OCI-LY7 (cell line): ENCODE data around the gene ZIC4.

Source experiments
- CTCF ChIP-seq: fragments of 200-600 bp; sonication (generic); conservative IDR thresholded peaks from 2 replicates; pipeline ENCODE4 v1.5.1; 2014; ENCODE audit warnings: mild to moderate bottlenecking, antibody characterized with exemption, low read length, moderate library complexity, mixed read lengths
- EZH2phosphoT487 ChIP-seq: fragments of 200-600 bp; sonication (generic); IDR thresholded peaks from 2 replicates; pipeline ENCODE4 v1.6.1; 2018; ENCODE audit warnings: low read depth, borderline replicate concordance, mild to moderate bottlenecking, mixed run types, antibody characterized with exemption, low read length, moderate library complexity, mixed read lengths

GRCh38 chr3:147380387-147380951 is 25.9 kb downstream of the ZIC4 start:
- no peak for TF ChIP-seq EZH2phosphoT487
- no peak for TF ChIP-seq CTCF
